GM12878 (cell line): ENCODE results near the gene CARM1. TPM values are rescaled to one million over a fixed set of nuclear protein-coding genes. Genes with fewer than 3 reads are reported as not detected.
A peak's percentile ranks its signal among the peaks of the same experiment; 100 is the strongest.

Experiments used
- ASH2L ChIP-seq: fragments of 300-600, 200-600 bp; sonication (generic); IDR thresholded peaks from 2 replicates; pipeline ENCODE4 v1.6.1; 2017; ENCODE audit warnings: low read depth, mild to moderate bottlenecking, borderline replicate concordance
- ATF3 ChIP-seq: IDR thresholded peaks from 2 replicates; pipeline ENCODE4 v1.6.1; 2011; ENCODE audit warnings: low read depth, mild to moderate bottlenecking, low read length, moderate library complexity, borderline replicate concordance; ENCODE audit errors: extremely low read depth
- ATF7 ChIP-seq: fragments of 450-650 bp; IDR thresholded peaks from 2 replicates; pipeline ENCODE4 v1.6.1; 2016; ENCODE audit warnings: low read depth, mild to moderate bottlenecking
- BRCA1 ChIP-seq: IDR thresholded peaks from 2 replicates; pipeline ENCODE4 v1.6.1; 2011; ENCODE audit warnings: low read depth, low read length, improper control_type of control experiment
- CBFB ChIP-seq: IDR thresholded peaks from 2 replicates; pipeline ENCODE4 v1.6.1; 2016; ENCODE audit warnings: antibody characterized with exemption, low read depth
- CHD1 ChIP-seq: IDR thresholded peaks from 2 replicates; pipeline ENCODE4 v1.6.1; 2012; ENCODE audit warnings: low read depth, low read length, improper control_type of control experiment
- CREB1 ChIP-seq: IDR thresholded peaks from 2 replicates; pipeline ENCODE4 v1.6.1; 2012; ENCODE audit warnings: low read depth, mild to moderate bottlenecking, inconsistent platforms
- HDAC2 ChIP-seq: fragments of 200-600 bp; sonication (generic); IDR thresholded peaks from 2 replicates; pipeline ENCODE4 v1.6.1; 2017
- IRF3 ChIP-seq: fragments of 450-650 bp; IDR thresholded peaks from 2 replicates; pipeline ENCODE4 v1.6.1; 2014; ENCODE audit warnings: mild to moderate bottlenecking
- NBN ChIP-seq: fragments of 450-650 bp; IDR thresholded peaks from 2 replicates; pipeline ENCODE4 v1.6.1; 2016
- NFYA ChIP-seq: IDR thresholded peaks from 2 replicates; pipeline ENCODE4 v1.6.1; 2011; ENCODE audit warnings: low read depth, mild to moderate bottlenecking, low read length, improper control_type of control experiment, borderline replicate concordance
- POU2F2 ChIP-seq: IDR thresholded peaks from 3 replicates; pipeline ENCODE4 v1.6.1; 2011; ENCODE audit warnings: low read depth, mild to moderate bottlenecking, low read length, borderline replicate concordance
- RAD21 ChIP-seq: IDR thresholded peaks from 2 replicates; pipeline ENCODE4 v1.6.1; 2011; ENCODE audit warnings: mild to moderate bottlenecking, low read depth, low read length, moderate library complexity; ENCODE audit not compliant: insufficient read depth
- RBBP5 ChIP-seq: fragments of 200-600 bp; sonication (generic); conservative IDR thresholded peaks from 2 replicates; pipeline ENCODE4 v1.6.1; 2016
- RCOR1 ChIP-seq: conservative IDR thresholded peaks from 2 replicates; pipeline ENCODE4 v1.6.1; 2012; ENCODE audit warnings: low read depth, low read length, improper control_type of control experiment
- SMAD1 ChIP-seq: fragments of 450-650 bp; IDR thresholded peaks from 2 replicates; pipeline ENCODE4 v1.6.1; 2018; ENCODE audit warnings: mild to moderate bottlenecking, low read depth; ENCODE audit not compliant: partially characterized antibody
- SP1 ChIP-seq: IDR thresholded peaks from one replicate; pipeline ENCODE4 v1.6.1; 2011; ENCODE audit warnings: low read depth, low read length
- ZBTB4 ChIP-seq: fragments of 450-650 bp; formaldehyde crosslinking; IDR thresholded peaks from 2 replicates; pipeline ENCODE4 v1.4.0; 2022; ENCODE audit warnings: mild to moderate bottlenecking, moderate library complexity
- ZBTB40 ChIP-seq: fragments of 450-650 bp; IDR thresholded peaks from 2 replicates; pipeline ENCODE4 v1.6.1; 2016; ENCODE audit warnings: mild to moderate bottlenecking, moderate library complexity, borderline replicate concordance
- ZNF24 ChIP-seq: fragments of 450-650 bp; IDR thresholded peaks from 2 replicates; pipeline ENCODE4 v1.6.1; 2017; ENCODE audit warnings: antibody characterized with exemption, mild to moderate bottlenecking
- polyA plus RNA-seq, 11 experiments: library from polyadenylated mRNA; depleted of rRNA in 4 of 11; unstranded in 6 of 11; stranded (reverse) in 5 of 11; fragments of >200 nt; fragmentation: Nextera tagmentation in 4 of 11; fragmentation: Illumina TruSeq in 1 of 11; extraction: Ambion mirVana in 4 of 11; extraction: Trizol in 1 of 11; gene quantifications; 1 replicate in 1 of 11; 2 replicates in 10 of 11; pipeline versions ENCODE4 v1.2.1 to v1.2.3, GENCODE V29; 2011 to 2016; ENCODE audit warnings: inconsistent platforms in 2 of 11, missing spikeins in 2 of 11, low read depth in 1 of 11
- total RNA-seq, 4 experiments: library from RNA; depleted of rRNA in 3 of 4; stranded (reverse); fragments of >200 nt in 3 of 4; fragmentation: Illumina TruSeq in 1 of 4; extraction: Trizol in 1 of 4; gene quantifications; 2 replicates each; pipeline versions ENCODE4 v1.2.1 to v1.2.3, GENCODE V29; 2013 to 2021

CARM1 gene
- total and polyA plus RNA-seq, 10 of the 15 experiments (the other 5 are each of a cell fraction or from before 2014, with no cell fraction given) = 0.45 to 116 (median 39.7) TPM

- TF ChIP-seq IRF3 (0 out of 2 replicates have a peak, but pooled peaks have one; percentile 12), ATF3 (no peak), RAD21 (no peak), ASH2L (no peak), NFYA (no peak), NBN (no peak), CBFB (no peak), RBBP5 (no peak), HDAC2 (no peak), SMAD1 (no peak), CREB1 (peak; percentile 45; the same call in 1 of the 2 replicates), ZBTB40 (no peak), RCOR1 (no peak), SP1 (peak; percentile 81), ZNF24 (no peak), ZBTB4 (CRISPR knock-in tag) (no peak), ATF7 (no peak), BRCA1 (no peak), POU2F2 (no peak), CHD1 (no peak)
Observed at GRCh38 chr19:10835089-10835753, 36.1 kb upstream of the CARM1 start (continued).
